Caco-2 (cell line): ENCODE results near the gene PPP2R3B. TPM values are rescaled to one million over a fixed set of nuclear protein-coding genes. Genes with fewer than 3 reads are reported as not detected.

ENCODE experiments used
- BruUV-seq: library from RNA; stranded (reverse); fragments of 400-500 nt; replicated peaks from 2 replicates; lab custom pipeline; 2021; lab: Mats Ljungman, UMichigan
- CTCF ChIA-PET: fragments of 300-600 bp; sonication (Branson Sonifier 250); formaldehyde crosslinking; loops from one replicate; lab custom pipeline; 2022; ENCODE audit warnings: antibody characterized with exemption; lab: Charles Lee
- POLR2A ChIA-PET: fragments of 300-600 bp; sonication (Branson Sonifier 250); formaldehyde crosslinking; loops from one replicate; lab custom pipeline; 2022; ENCODE audit warnings: antibody characterized with exemption; lab: Charles Lee
- DNase-seq, 2 experiments: peaks; one replicate each; pipeline versions ENCODE4 v3.0.0 to v3.0.0-alpha.2; 2020 to 2022
- H3K27me3 ChIP-seq: replicated peaks from 2 replicates; pipeline ENCODE4 v1.6.0; 2011; ENCODE audit warnings: low read length; ENCODE audit not compliant: control insufficient read depth, insufficient read depth
- H3K36me3 ChIP-seq: 2 replicates; pipeline ENCODE4 v1.5.1; 2011; ENCODE audit warnings: low read length; ENCODE audit not compliant: control insufficient read depth, insufficient read depth
- H3K4me1 ChIP-seq: fragments of 250-450 bp; sonication (Bioruptor Pico); 2 replicates; pipeline ENCODE4 v1.5.1; 2020; ENCODE audit warnings: mild to moderate bottlenecking
- H3K4me3 ChIP-seq: 2 replicates; pipeline ENCODE4 v1.5.1; 2011; ENCODE audit warnings: low read depth, mild to moderate bottlenecking, control low read depth, low read length
- H3K9me3 ChIP-seq: fragments of 250-450 bp; sonication (Bioruptor Pico); 2 replicates; pipeline ENCODE4 v1.5.1; 2020; ENCODE audit warnings: mild to moderate bottlenecking, moderate library complexity
- H3K27ac Mint-ChIP-seq: one replicate; pipeline ENCODE4 v1.8.0; 2022; ENCODE audit warnings: mixed read lengths; ENCODE audit not compliant: unreplicated experiment
- H3K27me3 Mint-ChIP-seq: one replicate; pipeline ENCODE4 v1.8.0; 2022; ENCODE audit warnings: mixed read lengths; ENCODE audit not compliant: insufficient read depth, unreplicated experiment
- H3K36me3 Mint-ChIP-seq: one replicate; pipeline ENCODE4 v1.8.0; 2022; ENCODE audit warnings: mild to moderate bottlenecking, mixed read lengths; ENCODE audit not compliant: insufficient read depth, unreplicated experiment
- H3K4me1 Mint-ChIP-seq: one replicate; pipeline ENCODE4 v1.8.0; 2022; ENCODE audit warnings: low read depth, mixed read lengths; ENCODE audit not compliant: unreplicated experiment
- H3K4me3 Mint-ChIP-seq: one replicate; pipeline ENCODE4 v1.8.0; 2022; ENCODE audit warnings: mild to moderate bottlenecking, moderate library complexity, mixed read lengths; ENCODE audit not compliant: unreplicated experiment
- H3K9me3 Mint-ChIP-seq: one replicate; pipeline ENCODE4 v1.8.0; 2022; ENCODE audit warnings: mixed read lengths; ENCODE audit not compliant: unreplicated experiment
- CTCF ChIP-seq, 2 experiments: fragments of 200-600 bp in 1 of 2; IDR thresholded peaks; 1 replicate in 1 of 2; 2 replicates in 1 of 2; pipeline versions ENCODE4 v1.5.1 to v1.8.0; 2011 to 2022; ENCODE audit warnings: antibody characterized with exemption in 1 of 2, control low read depth in 1 of 2, inconsistent platforms in 1 of 2, low read depth in 1 of 2, low read length in 1 of 2, mild to moderate bottlenecking in 1 of 2, moderate library complexity in 1 of 2; ENCODE audit not compliant: insufficient read depth in 1 of 2, severe bottlenecking in 1 of 2, unreplicated experiment in 1 of 2
- intact Hi-C: fragments of 100-400 bp; cut with micrococcal nuclease; formaldehyde crosslinking; loops from one replicate; pipeline ENCODE4 v1.10.0; 2022; ENCODE audit not compliant: unreplicated experiment
- total RNA-seq: library from RNA; stranded (reverse); gene quantifications from 2 replicates; pipeline ENCODE4 v1.2.3, GENCODE V29; 2022

PPP2R3B gene
- total RNA-seq, 1 experiment from 2014 or later = 71.3 TPM

- intact Hi-C loops = no loop called here
- CTCF ChIA-PET = no interaction called here
- no peak for TF ChIP-seq CTCF (IDR thresholded peaks at IDR 0.05; ENCODE audit: insufficient read depth in 1 of 2, low read depth in 1 of 2, low read length in 1 of 2, severe bottlenecking in 1 of 2, unreplicated experiment in 1 of 2)
- Mint-ChIP-seq H3K4me3 (no peak overlapping the region), H3K36me3 (peaks cover 69% of the 10 kb centered on the region), H3K9me3 (no peaks in the 10 kb centered on the region), H3K27me3 (no peaks in the 10 kb centered on the region), H3K27ac (no peak overlapping the region), H3K4me1 (no peaks in the 10 kb centered on the region)
- POLR2A ChIA-PET = no interaction called here
- H3K36me3 ChIP-seq = peaks cover 6% of the 10 kb centered on the region
- no peak overlapping the region for H3K4me3 ChIP-seq
- no peaks in the 10 kb centered on the region for H3K4me1 ChIP-seq
- no TSS peak for BruUV-seq
- no peaks in the 10 kb centered on the region for H3K27me3 ChIP-seq
- DNase-seq = no peak
- H3K9me3 ChIP-seq = no peaks in the 10 kb centered on the region
Observed at GRCh38 chrX:295136-295535, 91.6 kb downstream of the PPP2R3B start.

GRCh38 chrX:292900-293897 is 93.5 kb downstream of the PPP2R3B start:
- Mint-ChIP-seq H3K4me1 (no peaks in the 10 kb centered on the region), H3K4me3 (no peak overlapping the region), H3K27me3 (no peaks in the 10 kb centered on the region), H3K9me3 (no peaks in the 10 kb centered on the region), H3K27ac (no peak overlapping the region), H3K36me3 (peaks cover 69% of the 10 kb centered on the region)
- intact Hi-C loops = no loop called here
- H3K4me1 ChIP-seq = no peaks in the 10 kb centered on the region
- H3K36me3 ChIP-seq = peaks cover 9% of the 10 kb centered on the region
- POLR2A ChIA-PET = no interaction called here
- CTCF ChIA-PET = no interaction called here
- DNase-seq = no peak
- no peaks in the 10 kb centered on the region for H3K9me3 ChIP-seq
- H3K27me3 ChIP-seq = no peaks in the 10 kb centered on the region
- no peak for TF ChIP-seq CTCF (IDR thresholded peaks at IDR 0.05; ENCODE audit: insufficient read depth in 1 of 2, low read depth in 1 of 2, low read length in 1 of 2, severe bottlenecking in 1 of 2, unreplicated experiment in 1 of 2)
- no peak overlapping the region for H3K4me3 ChIP-seq
- no TSS peak for BruUV-seq

GRCh38 chrX:291411-291901 is 95.3 kb downstream of the PPP2R3B start:
- H3K9me3 ChIP-seq = no peaks in the 10 kb centered on the region
- H3K4me1 ChIP-seq = no peaks in the 10 kb centered on the region
- no peaks in the 10 kb centered on the region for H3K27me3 ChIP-seq
- CTCF ChIA-PET = no interaction called here
- H3K9me3 Mint-ChIP-seq = no peaks in the 10 kb centered on the region
- POLR2A ChIA-PET = no interaction called here
- no peak for TF ChIP-seq CTCF (IDR thresholded peaks at IDR 0.05; ENCODE audit: insufficient read depth in 1 of 2, low read depth in 1 of 2, low read length in 1 of 2, severe bottlenecking in 1 of 2, unreplicated experiment in 1 of 2)
- H3K4me3 ChIP-seq = no peak overlapping the region
- BruUV-seq = no TSS peak
- no peak overlapping the region for H3K4me3 Mint-ChIP-seq
- DNase-seq = no peak
- peaks cover 12% of the 10 kb centered on the region for H3K36me3 ChIP-seq
- H3K27ac Mint-ChIP-seq = no peak overlapping the region
- H3K36me3 Mint-ChIP-seq = peaks cover 75% of the 10 kb centered on the region
- intact Hi-C loops = no loop called here
- H3K27me3 Mint-ChIP-seq = no peaks in the 10 kb centered on the region
- H3K4me1 Mint-ChIP-seq = no peaks in the 10 kb centered on the region
